Skin epidermis (tissue), 12 donors: Measurements from ENCODE around the gene NXPH2.
"Not testable (repeated sequence)": the region's sequence is repeated elsewhere in the genome, so short reads cannot be mapped to it uniquely, and the experiment has no call there.

Experiments used
- H3K27ac ChIP-seq, 21 experiments: fragments of 200-600 bp; sonication (generic) in 11 of 21; one replicate each; pipeline ENCODE4 v1.5.0; 2020; ENCODE audit warnings: mild to moderate bottlenecking in 3 of 21, inconsistent platforms in 2 of 21, moderate library complexity in 2 of 21
- H3K4me3 ChIP-seq, 7 experiments: fragments of 200-600 bp; sonication (generic) in 2 of 7; one replicate each; pipeline ENCODE4 v1.5.0; 2020; ENCODE audit warnings: inconsistent platforms in 2 of 7, mild to moderate bottlenecking in 2 of 7, moderate library complexity in 1 of 7

NXPH2 gene

DNA sequence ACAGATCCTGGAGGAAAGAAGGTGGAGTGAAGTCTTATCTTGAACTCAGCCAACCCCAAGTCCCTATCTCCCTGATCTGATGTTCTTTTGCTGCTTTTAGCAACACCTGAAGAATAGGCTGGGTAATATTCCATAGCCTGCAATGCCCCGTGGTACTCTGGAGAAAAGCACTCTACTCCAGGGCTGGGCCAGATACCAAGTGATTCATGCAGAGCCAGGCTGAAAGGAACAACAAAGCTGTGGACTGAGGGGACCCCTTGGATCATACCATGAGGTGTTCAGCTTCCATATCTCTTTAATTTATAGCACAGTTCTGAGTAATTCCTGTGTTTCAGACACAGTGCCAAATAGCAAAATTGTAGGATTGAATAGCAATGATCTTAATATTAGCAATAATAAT, 130.6 kb downstream of the NXPH2 start:
- H3K4me3 ChIP-seq: no peak overlapping the region

DNA sequence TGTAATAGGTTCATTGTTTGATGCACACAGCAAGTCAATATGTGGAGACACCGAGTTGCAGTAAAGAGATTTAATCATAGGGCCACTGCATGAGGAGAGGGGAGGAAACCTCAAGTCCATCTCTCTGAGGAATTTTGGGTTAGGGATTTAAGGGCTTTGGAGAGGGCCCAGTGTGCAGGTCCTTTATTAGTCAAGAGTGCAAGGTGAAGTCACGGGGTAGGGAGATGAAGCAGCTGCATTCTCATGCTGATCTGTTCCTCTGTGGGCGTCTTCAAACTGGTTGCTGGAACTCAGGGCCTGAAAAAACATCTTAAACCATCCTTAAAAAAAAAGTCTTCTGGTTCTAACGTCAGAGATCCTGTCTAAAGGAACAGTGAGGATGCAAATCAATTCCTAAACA, 131.6 kb downstream of the NXPH2 start:
- no peak overlapping the region for H3K27ac ChIP-seq
- no peak overlapping the region for H3K4me3 ChIP-seq

More for the DNA sequence above, 130.6 kb downstream of the NXPH2 start:
- no peak overlapping the region for H3K27ac ChIP-seq

DNA sequence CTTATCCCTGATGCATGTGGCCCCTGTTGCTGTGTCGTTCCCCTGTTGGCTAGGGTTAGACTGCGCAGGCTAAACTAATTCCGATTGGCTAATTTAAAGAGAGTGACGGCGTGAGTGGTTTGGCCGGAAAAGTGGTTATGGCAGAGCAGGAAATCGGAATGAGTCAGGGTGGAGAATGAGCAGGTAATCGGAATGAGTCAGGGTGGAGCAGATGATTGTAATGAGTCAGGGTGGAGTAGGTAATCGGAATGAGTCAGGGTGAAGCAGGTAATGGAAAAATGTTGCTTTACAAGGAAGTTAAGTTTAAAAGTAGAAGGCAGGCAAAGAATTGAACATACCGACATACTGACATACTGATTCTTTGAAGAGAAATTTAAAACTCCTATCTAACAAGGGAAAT, 135.4 kb downstream of the NXPH2 start:
- peak overlapping the region in 1 of 21 experiments; percentile 4 for H3K27ac ChIP-seq
- H3K4me3 ChIP-seq: not testable (repeated sequence)

DNA sequence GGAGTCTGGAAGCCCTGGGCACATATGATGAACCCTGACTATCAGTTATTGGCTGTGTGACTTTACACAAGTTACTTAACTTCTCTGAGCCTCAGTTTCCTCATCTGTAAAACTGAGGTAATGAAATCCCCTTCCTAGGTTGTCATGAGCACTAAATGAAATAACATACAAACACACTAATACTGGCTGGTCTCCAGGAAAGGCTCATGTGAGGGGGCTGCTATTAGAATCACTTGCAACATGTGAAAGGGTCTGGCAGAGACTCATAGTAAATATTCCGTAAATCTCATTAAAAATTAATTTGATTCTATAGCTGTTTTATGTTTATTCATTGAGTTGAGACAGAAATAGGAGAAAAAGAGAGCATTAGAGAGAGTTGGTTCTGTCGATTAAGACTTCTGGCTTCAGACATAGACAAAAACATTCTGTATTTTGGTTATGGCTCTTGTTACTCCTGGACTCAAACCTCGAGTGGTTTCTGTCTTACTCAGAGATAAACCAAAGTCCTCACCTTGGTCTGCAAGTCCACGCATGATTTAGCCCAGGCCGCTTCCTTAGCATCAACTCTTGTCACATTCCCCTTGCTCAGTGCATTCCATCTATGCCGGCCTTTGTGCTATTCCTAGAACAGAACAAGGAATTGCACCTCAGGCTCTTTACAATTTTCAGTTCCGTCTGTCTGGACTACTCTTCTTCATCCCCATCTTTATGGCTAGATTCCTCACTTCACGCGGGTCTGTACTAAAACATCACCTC, 139.1 kb downstream of the NXPH2 start:
- Histone ChIP-seq H3K4me3 (no peak overlapping the region), H3K27ac (no peak overlapping the region)

DNA sequence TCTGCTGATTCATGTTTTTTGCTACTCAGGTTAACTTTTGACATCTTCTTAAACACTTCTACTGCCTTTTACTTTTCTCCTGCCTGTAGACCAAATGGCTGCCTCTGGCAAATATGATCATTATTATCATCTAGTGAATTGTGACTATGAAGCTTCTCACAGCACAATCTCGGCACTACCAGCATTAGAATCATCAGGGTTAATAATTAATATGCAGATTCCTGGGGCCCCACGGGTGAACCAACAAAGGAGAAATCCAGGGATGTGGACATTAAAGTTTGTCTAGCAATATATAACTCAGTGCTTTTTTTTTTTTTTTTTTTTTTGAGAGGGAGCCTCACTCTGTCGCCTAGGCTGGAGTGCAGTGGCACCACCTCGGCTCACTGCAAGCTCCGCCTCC, 142.5 kb downstream of the NXPH2 start:
- no peak overlapping the region for H3K4me3 ChIP-seq
- H3K27ac ChIP-seq: no peak overlapping the region

DNA sequence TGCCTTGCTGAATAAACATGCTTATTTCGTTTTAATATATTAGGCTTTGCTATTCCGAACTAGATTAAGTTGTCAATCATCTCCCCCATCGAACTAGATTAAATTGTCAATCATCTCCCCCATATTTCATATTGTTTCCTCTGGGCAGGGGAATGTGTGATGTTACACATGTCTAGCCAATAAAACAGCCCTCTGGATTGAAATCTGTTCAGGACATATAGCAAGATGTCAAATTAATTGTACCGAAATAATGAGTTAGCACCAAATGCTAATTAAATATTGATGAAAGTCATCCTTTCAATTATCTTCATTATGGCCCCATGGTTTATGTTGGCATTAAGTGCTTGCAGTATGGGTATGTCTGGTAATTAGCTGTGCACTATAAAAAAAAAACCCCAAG, 143.1 kb downstream of the NXPH2 start:
- Histone ChIP-seq H3K4me3 (no peak overlapping the region), H3K27ac (no peak overlapping the region)

DNA sequence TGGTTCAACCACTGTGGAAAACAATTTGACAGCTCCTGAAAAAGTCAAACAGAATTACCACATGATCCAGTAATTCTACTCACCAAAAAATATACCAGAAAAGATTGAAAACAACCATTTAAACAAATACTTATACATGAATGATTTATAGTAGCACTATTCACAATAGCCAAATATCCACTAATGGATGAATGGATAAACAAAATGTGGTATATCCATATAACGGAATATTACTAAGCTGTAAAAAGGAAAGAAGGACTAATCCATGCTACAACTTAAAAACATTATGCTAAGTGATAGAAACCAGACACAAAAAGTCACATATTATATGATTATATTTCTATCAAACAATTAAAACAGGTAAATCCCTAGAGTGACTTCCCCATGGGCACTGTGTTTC, 147.1 kb downstream of the NXPH2 start:
- no peak overlapping the region for H3K27ac ChIP-seq
- H3K4me3 ChIP-seq: no peak overlapping the region

DNA sequence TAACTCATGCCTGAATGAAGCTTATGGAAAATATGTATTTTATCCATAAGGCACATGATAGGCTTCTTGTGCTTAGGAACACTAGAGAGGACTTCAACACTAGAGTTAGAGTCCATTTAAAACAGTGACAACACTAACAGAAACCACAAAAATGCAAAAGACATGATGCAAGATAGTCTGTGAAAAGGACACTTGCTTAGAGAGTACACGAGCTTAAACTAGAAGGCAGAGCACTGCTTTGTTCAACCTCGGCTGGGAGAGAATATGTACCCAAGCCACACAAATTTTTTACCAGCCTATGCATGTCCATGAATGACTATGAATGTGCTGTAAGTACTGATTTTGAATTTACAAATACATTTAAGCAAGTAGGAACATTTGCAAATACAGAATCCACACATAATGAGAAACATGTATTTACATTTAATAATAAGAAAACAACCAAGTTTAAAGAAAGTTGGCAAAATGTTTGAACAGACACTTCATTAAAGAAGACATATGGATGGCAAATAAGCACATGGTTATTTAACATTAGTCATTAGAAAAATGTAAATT, 148.0 kb downstream of the NXPH2 start:
- Histone ChIP-seq H3K27ac (no peak overlapping the region), H3K4me3 (no peak overlapping the region)

DNA sequence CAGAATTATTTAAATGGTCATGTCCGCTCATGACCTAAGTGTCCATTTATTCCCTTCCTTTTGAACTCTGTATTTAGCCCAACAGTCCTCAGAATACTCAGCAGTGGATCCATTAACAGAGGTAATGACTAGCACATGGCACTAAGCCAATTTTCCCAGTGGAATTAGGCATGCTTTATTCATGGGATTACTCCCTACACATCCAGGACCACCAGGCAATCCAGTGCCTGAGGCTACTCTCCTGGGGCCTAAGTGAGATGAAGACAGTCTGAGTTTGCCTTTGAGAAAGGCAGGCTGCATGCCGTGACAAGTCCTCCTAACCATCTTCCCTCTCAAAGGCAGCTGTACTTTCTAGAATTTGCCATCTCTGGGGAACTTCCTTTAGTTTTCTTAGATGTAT, 150.0 kb downstream of the NXPH2 start:
- H3K4me3 ChIP-seq: no peak overlapping the region

DNA sequence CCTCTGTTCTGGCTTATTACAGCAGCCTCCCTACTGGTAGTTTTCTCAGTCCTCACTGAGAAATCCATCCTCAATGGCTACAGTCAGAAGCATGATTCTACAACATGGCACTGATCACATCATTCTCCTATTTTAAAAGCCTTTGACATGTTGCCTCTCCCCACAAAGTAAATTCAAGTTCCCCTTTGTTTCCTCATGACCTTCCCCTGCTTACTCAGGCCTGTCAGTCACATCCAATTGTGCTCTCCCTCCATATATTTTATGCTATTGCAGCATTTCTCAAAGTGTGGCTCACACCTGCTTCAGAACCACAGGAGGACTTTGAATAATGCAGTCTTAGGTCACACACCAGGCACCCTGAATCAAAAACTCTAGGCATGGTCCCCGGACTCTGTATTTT, 154.0 kb downstream of the NXPH2 start:
- no peak overlapping the region for H3K27ac ChIP-seq
- H3K4me3 ChIP-seq: no peak overlapping the region

More for the DNA sequence above, 150.0 kb downstream of the NXPH2 start:
- no peak overlapping the region for H3K27ac ChIP-seq

DNA sequence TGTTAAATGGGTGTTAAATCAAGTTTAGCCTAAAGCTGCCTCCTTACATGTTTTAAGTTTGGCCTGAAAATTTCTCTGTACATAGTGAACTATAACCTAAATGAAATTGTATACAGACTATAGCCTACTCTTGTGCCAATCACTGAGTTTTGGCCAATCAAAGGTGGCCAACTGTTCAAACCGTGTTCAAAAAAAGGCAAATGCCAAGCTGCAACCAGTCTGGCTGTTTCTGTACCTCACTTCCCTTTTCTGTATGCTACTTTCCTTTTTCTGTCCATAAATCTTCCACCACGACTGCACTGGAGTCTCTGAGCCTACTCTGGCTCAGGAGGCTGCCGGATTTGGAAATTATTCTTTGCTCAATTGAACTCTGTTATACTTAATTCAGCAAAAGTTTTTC, 157.6 kb downstream of the NXPH2 start:
- H3K4me3 ChIP-seq: no peak overlapping the region
- no peak overlapping the region for H3K27ac ChIP-seq

DNA sequence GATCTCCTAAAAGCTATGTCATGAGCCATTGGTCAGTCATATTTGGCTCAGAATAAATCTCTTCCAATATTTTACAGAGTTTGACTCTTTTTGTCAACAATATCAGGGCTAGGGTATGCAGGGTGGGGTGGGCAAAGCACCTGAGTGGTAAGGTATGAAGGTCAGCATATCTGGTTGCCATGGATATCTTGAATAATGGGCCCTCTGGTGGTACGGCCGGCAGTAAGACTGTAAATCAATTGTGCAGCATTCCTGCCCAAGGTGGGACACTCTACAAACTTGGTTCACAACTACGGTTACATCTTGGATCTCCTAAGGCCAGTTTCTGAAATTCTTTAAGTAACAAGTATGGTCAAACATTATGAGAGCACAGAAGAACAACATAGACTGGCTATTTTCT, 159.1 kb downstream of the NXPH2 start:
- Histone ChIP-seq H3K27ac (no peak overlapping the region), H3K4me3 (no peak overlapping the region)

DNA sequence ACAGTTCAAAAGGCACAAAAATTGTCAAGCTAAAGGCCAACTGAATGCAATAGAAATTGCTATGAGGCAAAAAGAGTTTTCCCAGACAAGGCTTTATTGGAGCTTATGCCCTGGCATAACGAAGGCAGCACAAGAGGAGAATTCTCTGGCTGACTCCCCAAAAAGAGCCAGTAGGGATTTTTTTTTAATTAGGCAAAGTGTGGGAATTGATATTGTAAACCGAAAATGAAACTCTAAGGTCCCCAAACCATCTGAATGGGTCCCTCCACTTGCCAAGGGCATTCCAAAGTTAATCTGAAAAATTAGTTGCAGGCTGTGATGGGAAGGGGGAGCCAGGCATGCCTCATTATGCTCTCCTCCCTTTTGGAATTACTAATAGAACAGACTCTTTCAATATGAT, 159.8 kb downstream of the NXPH2 start:
- no peak overlapping the region for H3K4me3 ChIP-seq
- no peak overlapping the region for H3K27ac ChIP-seq
